Measurements from ENCODE around the gene GABRB3. TPM values are rescaled to one million over a fixed set of nuclear protein-coding genes. Genes with fewer than 3 reads are reported as not detected.

GABRB3 gene
- polyA plus RNA-seq, 3 donors, result not detected

DNA sequence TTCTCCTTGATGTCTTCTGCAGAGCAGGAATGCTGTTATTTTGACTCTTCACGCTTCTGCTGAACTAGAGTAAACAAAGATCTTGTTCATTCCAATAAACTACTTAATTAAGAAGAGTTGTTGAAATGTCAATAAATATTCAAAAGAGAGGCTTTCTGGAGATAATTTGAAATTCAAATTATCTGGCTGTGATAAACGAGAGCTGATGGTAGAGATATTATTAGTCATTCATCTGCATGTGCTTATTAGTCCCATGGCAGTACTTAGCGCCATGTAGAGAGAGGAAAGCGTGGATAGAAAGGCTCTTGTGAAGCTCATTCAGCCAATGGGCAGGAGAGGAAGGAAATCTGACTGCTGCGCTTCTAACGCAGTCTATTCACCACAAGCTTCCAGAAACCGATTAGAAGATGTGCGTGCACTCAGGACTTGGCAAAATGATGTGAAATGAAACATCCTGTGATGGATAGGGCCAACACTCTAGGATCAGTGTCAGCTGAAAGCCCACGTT lies 251.1 kb downstream of the GABRB3 start:
- Histone ChIP-seq H3K4me2 (replicated peaks; ENCODE audit: extremely low read depth, low read length, poor library complexity, severe bottlenecking) (no peak overlapping the region), H3K4me1 (ENCODE audit: control insufficient read depth in 1 of 2, insufficient read depth in 2 of 2, low read length in 2 of 2) (no peaks in the 10 kb centered on the region), H3K4me3 (replicated peaks in 1 of 3; ENCODE audit: low read depth in 2 of 3, low read length in 3 of 3) (no peak overlapping the region), H2AFZ (ENCODE audit: insufficient read depth, low read depth, low read length, poor library complexity, severe bottlenecking) (no peak overlapping the region), H4K20me1 (ENCODE audit: insufficient read depth, low read length) (no peaks in the 10 kb centered on the region), H3K36me3 (replicated peaks in 1 of 2; ENCODE audit: control insufficient read depth in 1 of 2, insufficient read depth in 2 of 2, low read length in 2 of 2) (no peaks in the 10 kb centered on the region), H3K79me2 (ENCODE audit: insufficient read depth, low read length) (no peaks in the 10 kb centered on the region), H3K9ac (ENCODE audit: insufficient read depth, low read length, poor library complexity, severe bottlenecking) (no peak overlapping the region), H3K27me3 (ENCODE audit: control insufficient read depth in 2 of 2, insufficient read depth in 2 of 2, low read length in 2 of 2) (no peaks in the 10 kb centered on the region), H3K9me3 (replicated peaks in 1 of 2; ENCODE audit: control insufficient read depth in 1 of 2, insufficient read depth in 1 of 2, low read length in 2 of 2) (peaks cover 31 to 58% of the 10 kb centered on the region in 2 donors), H3K27ac (ENCODE audit: low read depth in 1 of 2, low read length in 2 of 2) (no peak overlapping the region)
- TF ChIP-seq, protein P1, sequence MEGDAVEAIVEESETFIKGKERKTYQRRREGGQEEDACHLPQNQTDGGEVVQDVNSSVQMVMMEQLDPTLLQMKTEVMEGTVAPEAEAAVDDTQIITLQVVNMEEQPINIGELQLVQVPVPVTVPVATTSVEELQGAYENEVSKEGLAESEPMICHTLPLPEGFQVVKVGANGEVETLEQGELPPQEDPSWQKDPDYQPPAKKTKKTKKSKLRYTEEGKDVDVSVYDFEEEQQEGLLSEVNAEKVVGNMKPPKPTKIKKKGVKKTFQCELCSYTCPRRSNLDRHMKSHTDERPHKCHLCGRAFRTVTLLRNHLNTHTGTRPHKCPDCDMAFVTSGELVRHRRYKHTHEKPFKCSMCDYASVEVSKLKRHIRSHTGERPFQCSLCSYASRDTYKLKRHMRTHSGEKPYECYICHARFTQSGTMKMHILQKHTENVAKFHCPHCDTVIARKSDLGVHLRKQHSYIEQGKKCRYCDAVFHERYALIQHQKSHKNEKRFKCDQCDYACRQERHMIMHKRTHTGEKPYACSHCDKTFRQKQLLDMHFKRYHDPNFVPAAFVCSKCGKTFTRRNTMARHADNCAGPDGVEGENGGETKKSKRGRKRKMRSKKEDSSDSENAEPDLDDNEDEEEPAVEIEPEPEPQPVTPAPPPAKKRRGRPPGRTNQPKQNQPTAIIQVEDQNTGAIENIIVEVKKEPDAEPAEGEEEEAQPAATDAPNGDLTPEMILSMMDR (IDR thresholded peaks at IDR 0.05), result no peak
- 81% methylated on average over 2 of the region's 9 CpGs for WGBS (ENCODE audit: insufficient coverage)
- DNase-seq, result no peak
- H3K4me3 Mint-ChIP-seq, result no peak overlapping the region
- H3K9me3 Mint-ChIP-seq, result peaks cover 17 to 44% (median 31%) of the 10 kb centered on the region in 7 donors
- H3K36me3 Mint-ChIP-seq, result no peaks in the 10 kb centered on the region
- H3K4me1 Mint-ChIP-seq, result no peaks in the 10 kb centered on the region
- intact Hi-C loops (cut with micrococcal nuclease), result no loop called here
- no peaks in the 10 kb centered on the region for H3K27me3 Mint-ChIP-seq (ENCODE audit: low read depth in 3 of 3)
- no peak overlapping the region for H3K27ac Mint-ChIP-seq

DNA sequence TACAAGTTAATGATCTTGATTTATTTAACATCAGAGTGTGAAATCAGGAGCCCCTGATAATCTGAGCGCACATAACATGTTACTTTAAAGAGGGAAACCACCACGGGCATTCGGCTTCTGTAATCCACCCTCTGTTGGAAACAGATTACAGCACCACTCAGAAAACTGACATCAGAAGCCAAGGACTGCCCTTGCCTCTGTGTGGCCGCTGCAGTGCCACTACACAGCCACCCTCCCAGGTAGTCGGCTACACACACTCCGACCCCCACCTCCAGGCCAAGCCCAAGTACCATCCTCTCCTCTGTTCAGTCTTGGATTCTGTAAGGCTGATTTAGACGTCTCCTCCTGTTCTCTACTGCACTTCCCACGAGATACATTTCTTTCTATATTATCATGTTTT lies 251.7 kb downstream of the GABRB3 start:
- Histone ChIP-seq H3K4me2 (replicated peaks; ENCODE audit: extremely low read depth, low read length, poor library complexity, severe bottlenecking) (no peak overlapping the region), H3K9me3 (replicated peaks in 1 of 2; ENCODE audit: control insufficient read depth in 1 of 2, insufficient read depth in 1 of 2, low read length in 2 of 2) (peaks cover 37 to 64% of the 10 kb centered on the region in 2 donors), H3K4me1 (ENCODE audit: control insufficient read depth in 1 of 2, insufficient read depth in 2 of 2, low read length in 2 of 2) (no peaks in the 10 kb centered on the region), H3K36me3 (replicated peaks in 1 of 2; ENCODE audit: control insufficient read depth in 1 of 2, insufficient read depth in 2 of 2, low read length in 2 of 2) (no peaks in the 10 kb centered on the region), H3K9ac (ENCODE audit: insufficient read depth, low read length, poor library complexity, severe bottlenecking) (no peak overlapping the region), H3K27me3 (ENCODE audit: control insufficient read depth in 2 of 2, insufficient read depth in 2 of 2, low read length in 2 of 2) (no peaks in the 10 kb centered on the region), H4K20me1 (ENCODE audit: insufficient read depth, low read length) (no peaks in the 10 kb centered on the region), H3K79me2 (ENCODE audit: insufficient read depth, low read length) (no peaks in the 10 kb centered on the region), H3K4me3 (replicated peaks in 1 of 3; ENCODE audit: low read depth in 2 of 3, low read length in 3 of 3) (no peak overlapping the region), H2AFZ (ENCODE audit: insufficient read depth, low read depth, low read length, poor library complexity, severe bottlenecking) (no peak overlapping the region), H3K27ac (ENCODE audit: low read depth in 1 of 2, low read length in 2 of 2) (no peak overlapping the region)
- no peaks in the 10 kb centered on the region for H3K27me3 Mint-ChIP-seq (ENCODE audit: low read depth in 3 of 3)
- intact Hi-C loops (cut with micrococcal nuclease), result no loop called here
- 80% methylated on average over 7 of the region's 8 CpGs for WGBS (ENCODE audit: insufficient coverage)
- no peaks in the 10 kb centered on the region for H3K36me3 Mint-ChIP-seq
- peaks cover 18 to 51% (median 30%) of the 10 kb centered on the region in 7 donors for H3K9me3 Mint-ChIP-seq
- TF ChIP-seq, protein P1 (IDR thresholded peaks at IDR 0.05), result no peak
- DNase-seq, result no peak
- no peak overlapping the region for H3K27ac Mint-ChIP-seq
- H3K4me3 Mint-ChIP-seq, result no peak overlapping the region
- H3K4me1 Mint-ChIP-seq, result no peaks in the 10 kb centered on the region

All from CD14-positive monocyte (primary cell).